Ovary (tissue), 3 donors: ENCODE results near the gene CELF2.

Experiments used
- CTCF ChIP-seq, 3 donors: fragments of 450-650 bp in 2 of 3; fragments of 200-600 bp in 1 of 3; IDR thresholded peaks; one replicate each; pipeline versions ENCODE4 v1.5.1 to v1.8.0; 2016 to 2022; ENCODE audit warnings: antibody characterized with exemption in 3 of 3, mild to moderate bottlenecking in 1 of 3
- POLR2A ChIP-seq: fragments of 450-650 bp; IDR thresholded peaks from one replicate; pipeline ENCODE4 v1.6.1; 2017; ENCODE audit warnings: antibody characterized with exemption, mild to moderate bottlenecking, moderate library complexity
- donor health status: DM: no; HTN: no; CAD: no.

- TF ChIP-seq CTCF (IDR thresholded peaks at IDR 0.05) (no peak), POLR2A (no peak)
These were observed 318.3 kb downstream of the CELF2 start for GRCh38 chr10:11335881-11336430.
